Suprapubic skin (tissue), 4 donors: Measurements from ENCODE around the gene CTNNBL1.

ENCODE experiments used
- POLR2A ChIP-seq, 2 donors: fragments of 450-650 bp; IDR thresholded peaks; one replicate each; pipeline ENCODE4 v1.6.1; 2017; ENCODE audit warnings: antibody characterized with exemption in 2 of 2, mild to moderate bottlenecking in 2 of 2, moderate library complexity in 2 of 2
- POLR2AphosphoS5 ChIP-seq, 3 donors: sonication (generic); formaldehyde crosslinking; IDR thresholded peaks; one replicate each; pipeline ENCODE4 v1.6.1; 2017; ENCODE audit warnings: antibody characterized with exemption in 3 of 3
- TF ChIP-seq, protein P1 (sequence below), 2 donors: fragments of 200-600 bp in 1 of 2; fragments of 450-650 bp in 1 of 2; sonication (generic) in 1 of 2; IDR thresholded peaks; one replicate each; pipeline ENCODE4 v1.5.1; 2016 to 2019; ENCODE audit warnings: antibody characterized with exemption in 2 of 2, mild to moderate bottlenecking in 1 of 2, moderate library complexity in 1 of 2

DNA sequence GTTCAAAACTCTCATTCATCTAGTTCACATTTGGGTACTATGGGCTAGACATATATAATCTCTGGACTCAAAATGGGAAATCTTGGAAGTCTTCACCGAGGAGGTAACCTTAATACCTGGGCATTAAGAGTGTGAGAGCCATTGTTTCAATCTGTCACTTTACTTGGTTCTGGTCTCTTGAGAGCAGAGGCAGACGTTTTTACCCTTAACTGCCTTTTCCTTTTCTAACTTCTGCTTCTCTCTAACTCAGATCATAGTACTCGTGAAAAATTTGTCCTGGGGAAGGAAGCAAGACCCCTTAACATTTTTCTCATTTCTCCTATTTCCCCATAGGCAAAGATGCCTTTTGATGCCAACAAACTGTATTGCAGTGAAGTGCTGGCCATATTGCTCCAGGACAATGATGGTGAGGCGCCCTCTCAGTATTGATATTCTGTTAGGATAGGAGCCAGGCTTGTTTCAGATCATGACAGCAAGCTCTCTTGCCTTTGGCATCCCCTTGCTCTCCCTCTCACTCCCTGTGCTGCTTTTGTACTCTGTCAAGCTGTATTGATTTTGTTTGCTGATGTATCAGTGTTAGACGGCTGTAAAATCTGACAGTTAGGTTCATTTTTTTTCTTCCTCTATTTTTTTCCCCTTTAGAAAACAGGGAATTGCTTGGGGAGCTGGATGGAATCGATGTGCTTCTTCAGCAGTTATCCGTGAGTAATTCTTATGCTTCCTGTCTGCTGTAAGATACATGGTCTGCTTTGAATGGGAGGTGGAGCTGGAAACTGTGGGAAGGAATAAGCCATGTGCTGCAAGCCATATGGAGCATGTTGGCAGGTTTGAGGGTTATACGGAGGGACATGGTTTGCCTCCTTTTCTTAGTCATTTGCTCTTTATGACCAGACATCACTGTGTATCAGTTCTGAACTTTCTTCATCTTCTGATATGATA lies 83.5 kb downstream of the CTNNBL1 start:
- TF ChIP-seq POLR2A (IDR thresholded peaks at IDR 0.05) (no peak), POLR2AphosphoS5 (IDR thresholded peaks at IDR 0.05) (no peak)
- TF ChIP-seq, protein P1, sequence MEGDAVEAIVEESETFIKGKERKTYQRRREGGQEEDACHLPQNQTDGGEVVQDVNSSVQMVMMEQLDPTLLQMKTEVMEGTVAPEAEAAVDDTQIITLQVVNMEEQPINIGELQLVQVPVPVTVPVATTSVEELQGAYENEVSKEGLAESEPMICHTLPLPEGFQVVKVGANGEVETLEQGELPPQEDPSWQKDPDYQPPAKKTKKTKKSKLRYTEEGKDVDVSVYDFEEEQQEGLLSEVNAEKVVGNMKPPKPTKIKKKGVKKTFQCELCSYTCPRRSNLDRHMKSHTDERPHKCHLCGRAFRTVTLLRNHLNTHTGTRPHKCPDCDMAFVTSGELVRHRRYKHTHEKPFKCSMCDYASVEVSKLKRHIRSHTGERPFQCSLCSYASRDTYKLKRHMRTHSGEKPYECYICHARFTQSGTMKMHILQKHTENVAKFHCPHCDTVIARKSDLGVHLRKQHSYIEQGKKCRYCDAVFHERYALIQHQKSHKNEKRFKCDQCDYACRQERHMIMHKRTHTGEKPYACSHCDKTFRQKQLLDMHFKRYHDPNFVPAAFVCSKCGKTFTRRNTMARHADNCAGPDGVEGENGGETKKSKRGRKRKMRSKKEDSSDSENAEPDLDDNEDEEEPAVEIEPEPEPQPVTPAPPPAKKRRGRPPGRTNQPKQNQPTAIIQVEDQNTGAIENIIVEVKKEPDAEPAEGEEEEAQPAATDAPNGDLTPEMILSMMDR (IDR thresholded peaks at IDR 0.05) = no peak
